MM.1S (cell line): ENCODE measurements around the gene DNAJB5.

Source experiments
- DNase-seq: peaks from one replicate; pipeline ENCODE4 v3.0.0-alpha.2; 2015
- H2AFZ ChIP-seq: fragments of 300-600 bp; sonication (generic); 2 replicates; pipeline ENCODE4 v1.6.0; 2016; ENCODE audit warnings: antibody characterized with exemption, low read length
- H3F3A ChIP-seq: fragments of 300-600 bp; sonication (generic); 2 replicates; pipeline ENCODE4 v1.6.1; 2016; ENCODE audit warnings: mild to moderate bottlenecking, antibody characterized with exemption, low read length, moderate library complexity, mixed read lengths; ENCODE audit not compliant: insufficient read depth
- H3K27ac ChIP-seq: fragments of 300-600 bp; sonication (generic); 2 replicates; pipeline ENCODE4 v1.5.1; 2016; ENCODE audit warnings: mild to moderate bottlenecking, low read length
- H3K27me3 ChIP-seq: fragments of 300-600 bp; sonication (generic); replicated peaks from 2 replicates; pipeline ENCODE4 v1.6.0; 2016; ENCODE audit warnings: low read length; ENCODE audit not compliant: insufficient read depth
- H3K36me3 ChIP-seq: fragments of 300-600 bp; sonication (generic); replicated peaks from 2 replicates; pipeline ENCODE4 v1.6.1; 2016; ENCODE audit warnings: mild to moderate bottlenecking, low read length, mixed read lengths; ENCODE audit not compliant: insufficient read depth
- H3K4me1 ChIP-seq: fragments of 300-600 bp; sonication (generic); 2 replicates; pipeline ENCODE4 v1.6.1; 2016; ENCODE audit warnings: low read length, mixed read lengths
- H3K4me2 ChIP-seq: fragments of 300-600 bp; sonication (generic); 2 replicates; pipeline ENCODE4 v1.6.0; 2016; ENCODE audit warnings: low read depth, low read length
- H3K4me3 ChIP-seq: fragments of 300-600 bp; sonication (generic); 2 replicates; pipeline ENCODE4 v1.5.1; 2016; ENCODE audit warnings: low read length, mixed read lengths
- H3K79me2 ChIP-seq: fragments of 300-600 bp; sonication (generic); 2 replicates; pipeline ENCODE4 v1.6.1; 2016; ENCODE audit warnings: mixed run types, low read length, mixed read lengths
- H3K9ac ChIP-seq: fragments of 300-600 bp; sonication (generic); 2 replicates; pipeline ENCODE4 v1.6.1; 2016; ENCODE audit warnings: low read length, mixed read lengths
- H3K9me2 ChIP-seq: fragments of 300-600 bp; sonication (generic); replicated peaks from 2 replicates; pipeline ENCODE4 v1.6.1; 2016; ENCODE audit warnings: mild to moderate bottlenecking, low read length, mixed read lengths; ENCODE audit not compliant: insufficient read depth
- H3K9me3 ChIP-seq: fragments of 300-600 bp; sonication (generic); replicated peaks from 2 replicates; pipeline ENCODE4 v1.6.1; 2016; ENCODE audit warnings: mild to moderate bottlenecking, low read length, mixed read lengths; ENCODE audit not compliant: insufficient read depth
- H4K20me1 ChIP-seq: fragments of 300-600 bp; sonication (generic); 2 replicates; pipeline ENCODE4 v1.6.1; 2016; ENCODE audit warnings: mild to moderate bottlenecking, low read length, moderate library complexity, mixed read lengths; ENCODE audit not compliant: insufficient read depth
- CTCF ChIP-seq: fragments of 300-600 bp; sonication (generic); IDR thresholded peaks from 2 replicates; pipeline ENCODE4 v1.5.1; 2016; ENCODE audit warnings: antibody characterized with exemption, low read length, mixed read lengths
- EZH2 ChIP-seq: fragments of 300-600 bp; sonication (generic); optimal IDR thresholded peaks from 2 replicates; pipeline ENCODE3; 2017; ENCODE audit warnings: low read depth, mild to moderate bottlenecking, antibody characterized with exemption, low read length, mixed read lengths
- EZH2phosphoT487 ChIP-seq: fragments of 300-600 bp; sonication (generic); IDR thresholded peaks from 2 replicates; pipeline ENCODE4 v1.6.1; 2018; ENCODE audit warnings: antibody characterized with exemption, low read length

Gene DNAJB5

GRCh38 chr9:34959461-34959860 is 30.1 kb upstream of the DNAJB5 start:
- Histone ChIP-seq H3K27me3 (peaks cover 30% of the 10 kb centered on the region; the same call in 1 of the 2 replicates), H3K4me3 (no peak overlapping the region)
- TF ChIP-seq EZH2phosphoT487 (no peak), EZH2 (no peak), CTCF (no peak)

GRCh38 chr9:34961574-34962490 is 27.7 kb upstream of the DNAJB5 start:
- Histone ChIP-seq H3F3A (no peaks in the 10 kb centered on the region), H3K4me2 (no peak overlapping the region), H3K27me3 (peaks cover 30% of the 10 kb centered on the region; the same call in 1 of the 2 replicates), H3K36me3 (no peaks in the 10 kb centered on the region), H2AFZ (no peak overlapping the region), H3K9me3 (no peaks in the 10 kb centered on the region), H4K20me1 (no peaks in the 10 kb centered on the region), H3K4me1 (no peaks in the 10 kb centered on the region), H3K9ac (no peak overlapping the region), H3K79me2 (no peaks in the 10 kb centered on the region), H3K27ac (no peak overlapping the region), H3K4me3 (no peak overlapping the region), H3K9me2 (no peaks in the 10 kb centered on the region)
- no peak for TF ChIP-seq EZH2phosphoT487
- TF ChIP-seq EZH2, result no peak
- no peak for TF ChIP-seq CTCF
- DNase-seq, result no peak

More at GRCh38 chr9:34959461-34959860, 30.1 kb upstream of the DNAJB5 start:
- H3K9me2 ChIP-seq, result no peaks in the 10 kb centered on the region
- H3K36me3 ChIP-seq, result no peaks in the 10 kb centered on the region
- H3K9me3 ChIP-seq, result no peaks in the 10 kb centered on the region
- H3K9ac ChIP-seq, result no peak overlapping the region
- no peak overlapping the region for H2AFZ ChIP-seq
- no peaks in the 10 kb centered on the region for H3F3A ChIP-seq
- H3K4me2 ChIP-seq, result no peak overlapping the region
- no peak for DNase-seq
- no peaks in the 10 kb centered on the region for H3K4me1 ChIP-seq
- H3K27ac ChIP-seq, result no peak overlapping the region
- H4K20me1 ChIP-seq, result no peaks in the 10 kb centered on the region
- H3K79me2 ChIP-seq, result no peaks in the 10 kb centered on the region

- Histone ChIP-seq H3K4me1 (no peaks in the 10 kb centered on the region), H3K4me3 (no peak overlapping the region), H3K36me3 (no peaks in the 10 kb centered on the region), H3K4me2 (no peak overlapping the region), H4K20me1 (no peaks in the 10 kb centered on the region), H3K9ac (no peak overlapping the region), H3K27ac (no peak overlapping the region), H3K79me2 (no peaks in the 10 kb centered on the region), H3K27me3 (peaks cover 24% of the 10 kb centered on the region; the same call in 1 of the 2 replicates), H3K9me2 (no peaks in the 10 kb centered on the region), H3F3A (no peaks in the 10 kb centered on the region), H2AFZ (no peak overlapping the region), H3K9me3 (no peaks in the 10 kb centered on the region)
- no peak for DNase-seq
- TF ChIP-seq EZH2, result no peak
- TF ChIP-seq EZH2phosphoT487, result no peak
- no peak for TF ChIP-seq CTCF
Observed at GRCh38 chr9:34962546-34962945, 27.0 kb upstream of the DNAJB5 start.
